Effector memory CD8-positive, alpha-beta T cell (primary cell): Measurements from ENCODE around the gene PATL1.
A peak's percentile ranks its signal among the peaks of the same experiment; 100 is the strongest.
"Not testable (repeated sequence)": the region's sequence is repeated elsewhere in the genome, so short reads cannot be mapped to it uniquely, and the experiment has no call there.

Source experiments
- ATAC-seq: fragments of 150-1000 bp; cut with Tn5 transposase; replicated peaks from 2 replicates; pipeline ENCODE4 v1.10.0; 2021; ENCODE audit warnings: mild to moderate bottlenecking, moderate library complexity
- DNase-seq, 3 experiments: peaks; one replicate each; pipeline ENCODE4 v3.0.0; 2021
- H3K27ac Mint-ChIP-seq, 2 donors: one replicate each; pipeline ENCODE4 v1.8.0; 2022; ENCODE audit warnings: mild to moderate bottlenecking in 2 of 2, mixed read lengths in 2 of 2, moderate library complexity in 2 of 2
- H3K27me3 Mint-ChIP-seq, 2 donors: one replicate each; pipeline ENCODE4 v1.8.0; 2022; ENCODE audit warnings: mixed read lengths in 2 of 2
- H3K36me3 Mint-ChIP-seq: one replicate; pipeline ENCODE4 v1.8.0; 2022; ENCODE audit warnings: mild to moderate bottlenecking, moderate library complexity, mixed read lengths; ENCODE audit not compliant: insufficient read depth
- H3K4me1 Mint-ChIP-seq, 2 donors: one replicate each; pipeline ENCODE4 v1.8.0; 2022; ENCODE audit warnings: low read depth in 2 of 2, mixed read lengths in 2 of 2
- H3K4me3 Mint-ChIP-seq, 2 donors: one replicate each; pipeline ENCODE4 v1.8.0; 2022; ENCODE audit warnings: mild to moderate bottlenecking in 2 of 2, mixed read lengths in 2 of 2, moderate library complexity in 2 of 2
- H3K9me3 Mint-ChIP-seq, 2 donors: one replicate each; pipeline ENCODE4 v1.8.0; 2022; ENCODE audit warnings: mixed read lengths in 2 of 2

PATL1 gene

DNA sequence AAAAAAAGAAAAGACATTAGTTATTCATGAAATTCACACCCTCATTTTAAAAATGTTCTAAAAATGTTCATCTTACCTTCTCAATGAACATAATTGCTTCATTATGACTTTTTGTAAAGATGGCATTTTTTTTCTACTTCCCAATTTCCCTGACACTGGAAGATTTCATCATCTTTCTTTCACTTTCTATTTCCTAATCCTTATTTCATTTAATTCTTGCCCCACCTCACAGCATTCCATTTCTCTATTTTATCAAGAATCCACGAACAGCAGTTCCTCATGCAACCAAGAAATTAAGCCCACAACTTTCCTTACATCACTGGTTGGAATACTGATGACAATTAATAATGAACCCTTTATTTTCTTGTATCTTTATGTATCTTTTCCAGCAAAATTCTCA, 1.9 kb downstream of the PATL1 start:
- peaks cover 19 to 38% of the 10 kb centered on the region in 2 donors for H3K4me1 Mint-ChIP-seq
- peaks cover 48% of the 10 kb centered on the region for H3K36me3 Mint-ChIP-seq
- H3K4me3 Mint-ChIP-seq = peak overlapping the region in 1 of 2 donors; percentile 11
- ATAC-seq (no peak), DNase-seq (no peak)
- no peaks in the 10 kb centered on the region for H3K9me3 Mint-ChIP-seq
- no peaks in the 10 kb centered on the region for H3K27me3 Mint-ChIP-seq
- H3K27ac Mint-ChIP-seq = no peak overlapping the region

DNA sequence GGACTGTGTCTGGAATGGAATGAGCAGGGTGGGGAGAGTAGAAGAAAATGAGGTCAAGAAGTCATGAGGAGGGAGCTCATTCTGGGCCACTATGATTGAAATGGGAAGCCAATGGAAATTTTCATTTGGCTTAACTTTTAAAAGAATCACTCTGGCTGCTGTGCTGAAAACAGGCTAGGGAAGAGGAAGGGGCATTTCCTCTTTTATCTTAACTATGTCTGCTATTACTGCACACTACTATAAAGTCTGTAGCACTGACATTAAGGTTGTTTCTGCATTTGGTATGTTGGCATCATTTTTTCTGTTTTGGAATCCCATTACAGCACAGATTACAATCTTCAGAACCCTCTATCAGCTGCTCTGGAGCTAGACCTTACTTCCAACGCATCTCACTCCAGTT, 8.2 kb downstream of the PATL1 start:
- H3K27me3 Mint-ChIP-seq = no peaks in the 10 kb centered on the region
- peak overlapping the region; percentile 11 to 49 for H3K27ac Mint-ChIP-seq
- no peaks in the 10 kb centered on the region for H3K9me3 Mint-ChIP-seq
- H3K36me3 Mint-ChIP-seq = peaks cover 50% of the 10 kb centered on the region
- H3K4me1 Mint-ChIP-seq = peaks cover 7 to 34% of the 10 kb centered on the region in 2 donors
- no peak overlapping the region for H3K4me3 Mint-ChIP-seq
- DNase-seq = no peak
- no peak for ATAC-seq

DNA sequence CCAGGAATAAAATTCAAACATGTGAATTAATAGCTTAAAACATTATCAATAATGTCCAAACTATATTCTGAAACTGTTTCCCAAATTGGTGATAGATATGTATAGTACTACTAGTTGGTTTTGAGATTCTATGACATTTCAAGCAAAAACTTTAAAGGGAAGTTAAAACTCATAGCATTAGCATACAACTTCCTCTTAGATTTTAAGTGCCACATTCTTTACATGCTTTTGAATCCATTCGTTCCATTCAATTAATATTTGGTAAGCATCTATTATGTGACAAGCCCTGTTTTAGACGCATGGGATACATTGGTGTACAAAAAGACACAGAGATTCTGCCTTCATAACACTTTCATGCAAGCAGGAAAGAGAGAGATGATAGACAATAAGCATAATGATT, 8.9 kb downstream of the PATL1 start:
- ATAC-seq (no peak), DNase-seq (no peak)
- peak overlapping the region; percentile 11 to 49 for H3K27ac Mint-ChIP-seq
- no peaks in the 10 kb centered on the region for H3K27me3 Mint-ChIP-seq
- H3K36me3 Mint-ChIP-seq = peaks cover 52% of the 10 kb centered on the region
- peaks cover 7 to 33% of the 10 kb centered on the region in 2 donors for H3K4me1 Mint-ChIP-seq
- H3K9me3 Mint-ChIP-seq = no peaks in the 10 kb centered on the region
- no peak overlapping the region for H3K4me3 Mint-ChIP-seq

DNA sequence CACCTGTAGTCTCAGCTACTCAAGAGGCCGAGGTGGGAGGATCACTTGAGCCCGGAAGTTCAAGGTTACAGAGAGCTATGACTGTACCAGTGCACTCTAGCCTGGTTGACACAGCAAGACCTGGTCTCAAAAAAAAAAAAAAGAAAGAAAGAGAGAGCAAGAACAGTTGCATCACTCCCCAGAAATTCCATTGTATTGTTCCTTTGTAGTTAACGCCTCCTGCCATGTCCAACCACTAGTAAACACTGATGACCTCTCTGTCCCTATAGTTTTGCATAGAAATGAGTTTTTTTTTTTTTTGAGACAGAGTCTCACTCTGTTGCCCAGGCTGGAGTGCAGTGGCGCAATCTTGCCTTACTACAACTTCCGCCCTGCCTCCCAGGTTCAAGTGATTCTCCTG, 10.8 kb downstream of the PATL1 start:
- H3K36me3 Mint-ChIP-seq = peaks cover 63% of the 10 kb centered on the region
- H3K4me1 Mint-ChIP-seq = peaks cover 4 to 24% of the 10 kb centered on the region in 2 donors
- no peaks in the 10 kb centered on the region for H3K9me3 Mint-ChIP-seq
- no peak for DNase-seq
- ATAC-seq = no peak
- no peaks in the 10 kb centered on the region for H3K27me3 Mint-ChIP-seq
- H3K27ac Mint-ChIP-seq = peak overlapping the region in 1 of 2 donors; percentile 74
- H3K4me3 Mint-ChIP-seq = no peak overlapping the region

DNA sequence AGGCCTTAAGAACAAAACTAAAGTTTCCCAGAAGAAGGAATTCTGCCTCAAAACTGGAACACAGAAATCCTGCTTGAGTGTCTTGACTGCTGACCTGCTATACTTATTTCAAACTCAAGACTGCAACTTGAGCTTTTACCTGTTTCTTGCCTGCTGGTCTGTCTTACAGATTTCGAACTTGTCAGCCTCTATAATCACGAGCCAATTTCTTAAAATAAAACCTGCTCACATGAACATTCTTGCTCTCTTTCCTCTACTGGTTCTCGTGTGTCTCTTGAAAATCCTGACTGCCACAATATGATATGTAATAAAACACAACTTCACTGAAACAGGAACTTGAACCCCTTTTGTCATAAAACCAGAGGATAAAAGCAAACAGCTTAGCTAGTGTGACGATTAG, 13.9 kb downstream of the PATL1 start:
- DNase-seq = no peak
- Mint-ChIP-seq H3K9me3 (no peaks in the 10 kb centered on the region), H3K4me3 (no peak overlapping the region), H3K4me1 (peaks cover 0 to 17% of the 10 kb centered on the region in 2 donors), H3K27ac (peak overlapping the region in 1 of 2 donors; percentile 77), H3K27me3 (no peaks in the 10 kb centered on the region), H3K36me3 (peaks cover 94% of the 10 kb centered on the region)
- ATAC-seq = no peak

DNA sequence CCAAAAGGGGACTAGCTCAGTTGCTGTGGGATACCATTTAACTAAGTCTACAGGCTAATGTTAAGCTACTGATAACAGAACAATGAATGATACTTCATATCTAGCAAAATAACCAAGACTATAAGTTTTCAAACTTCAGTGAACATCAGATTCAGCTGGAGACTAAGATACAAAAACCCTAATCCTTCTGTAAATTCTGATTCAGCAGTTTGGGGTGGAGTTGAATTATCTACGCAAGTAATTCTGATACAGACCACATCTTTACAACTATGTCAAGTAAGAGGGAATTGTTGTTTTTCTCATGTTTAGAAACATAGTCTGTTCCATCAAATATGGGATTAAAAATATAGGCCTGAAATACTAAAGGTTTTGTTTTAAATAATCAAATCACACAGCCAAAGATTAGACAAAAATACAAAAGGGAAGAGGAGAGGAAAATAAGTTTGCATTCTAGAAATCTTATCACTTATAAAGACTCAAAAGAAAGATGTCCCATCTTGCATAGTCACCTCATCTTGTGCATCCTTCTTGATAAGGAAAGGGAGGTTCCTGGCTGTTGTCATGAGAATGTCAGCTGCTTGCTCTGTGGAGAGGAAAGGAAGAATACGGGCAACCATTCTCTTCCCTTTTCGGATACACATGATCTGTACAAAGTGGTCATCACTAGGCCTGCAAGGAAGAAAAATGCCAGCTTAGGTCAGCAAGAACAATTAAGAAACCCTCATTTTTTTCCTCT, 21.4 kb downstream of the PATL1 start:
- Mint-ChIP-seq H3K27me3 (no peaks in the 10 kb centered on the region), H3K36me3 (peaks cover 98% of the 10 kb centered on the region), H3K4me1 (peaks cover 0 to 4% of the 10 kb centered on the region in 2 donors), H3K9me3 (no peaks in the 10 kb centered on the region), H3K4me3 (no peak overlapping the region), H3K27ac (peak overlapping the region; percentile 8 to 35)
- DNase-seq (no peak), ATAC-seq (no peak)

DNA sequence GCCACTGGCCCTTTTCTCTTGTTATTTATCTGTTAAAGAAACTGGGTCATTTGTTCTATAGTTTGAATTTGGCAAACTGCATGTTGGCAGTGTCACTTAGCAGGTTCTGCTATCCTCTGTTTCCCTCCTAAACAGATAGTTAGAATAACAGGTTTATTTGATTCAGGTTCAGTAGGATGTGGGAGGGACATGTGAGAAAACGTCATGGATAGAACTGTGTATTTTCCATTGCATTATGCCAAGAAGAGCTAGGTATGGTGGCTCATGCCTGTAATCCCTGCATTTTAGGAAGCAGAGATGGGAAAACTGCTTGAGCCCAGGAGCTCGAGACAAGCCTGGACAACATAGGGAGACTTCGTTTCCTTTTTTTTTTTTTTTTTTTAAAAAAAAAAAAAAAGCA, 24.3 kb downstream of the PATL1 start:
- H3K4me3 Mint-ChIP-seq = no peak overlapping the region
- H3K9me3 Mint-ChIP-seq = no peaks in the 10 kb centered on the region
- no peak for DNase-seq
- peaks cover 97% of the 10 kb centered on the region for H3K36me3 Mint-ChIP-seq
- H3K4me1 Mint-ChIP-seq = peaks cover 0 to 4% of the 10 kb centered on the region in 2 donors
- H3K27ac Mint-ChIP-seq = peak overlapping the region in 1 of 2 donors; percentile 85
- H3K27me3 Mint-ChIP-seq = no peaks in the 10 kb centered on the region
- no peak for ATAC-seq

DNA sequence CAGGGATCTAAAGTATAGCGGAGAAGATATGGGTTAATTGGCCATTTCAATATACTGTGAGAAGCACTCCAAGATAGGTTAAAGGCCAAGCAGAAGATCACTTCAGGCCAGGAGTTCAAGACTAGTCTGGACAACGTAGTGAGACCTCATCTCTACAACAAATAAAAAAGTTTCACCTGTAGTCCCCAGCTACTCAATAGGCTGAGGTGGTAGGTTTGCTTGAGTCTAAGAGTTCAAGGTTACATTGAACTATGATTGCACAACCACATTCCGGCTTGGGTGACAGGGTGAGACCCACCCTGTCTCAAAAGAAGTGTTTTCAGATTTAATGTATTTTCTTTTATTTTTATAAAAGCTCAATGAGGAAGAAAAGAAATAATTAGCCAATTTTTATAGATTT, 25.4 kb downstream of the PATL1 start:
- Mint-ChIP-seq H3K9me3 (no peaks in the 10 kb centered on the region), H3K4me1 (peaks cover 0 to 4% of the 10 kb centered on the region in 2 donors), H3K36me3 (peaks cover 97% of the 10 kb centered on the region), H3K27ac (no peak overlapping the region), H3K27me3 (no peaks in the 10 kb centered on the region), H3K4me3 (no peak overlapping the region)
- DNase-seq (no peak), ATAC-seq (no peak)

DNA sequence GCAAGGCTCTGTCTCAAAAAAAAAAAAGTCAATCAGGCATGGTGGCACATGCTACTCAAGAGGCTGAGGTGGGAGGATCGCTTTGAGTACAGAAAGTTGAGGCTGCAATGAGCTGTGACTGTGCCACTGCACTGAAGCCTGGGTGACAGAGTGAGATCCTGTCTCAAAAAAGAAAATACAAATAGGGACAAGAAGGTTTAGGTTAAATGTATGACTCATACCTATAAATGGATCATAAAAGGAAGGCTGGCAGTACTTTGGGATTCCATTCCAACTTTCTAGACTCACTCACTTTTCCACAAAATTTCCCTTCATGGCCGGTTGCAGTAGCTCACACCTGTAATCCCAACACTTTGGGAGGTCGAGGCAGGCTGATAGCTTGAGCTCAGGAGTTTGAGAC, 27.7 kb downstream of the PATL1 start:
- ATAC-seq (no peak), DNase-seq (no peak)
- Mint-ChIP-seq H3K27me3 (no peaks in the 10 kb centered on the region), H3K36me3 (peaks cover 95% of the 10 kb centered on the region), H3K4me3 (no peak overlapping the region), H3K4me1 (peaks cover 0 to 4% of the 10 kb centered on the region in 2 donors), H3K9me3 (no peaks in the 10 kb centered on the region), H3K27ac (no peak overlapping the region)

DNA sequence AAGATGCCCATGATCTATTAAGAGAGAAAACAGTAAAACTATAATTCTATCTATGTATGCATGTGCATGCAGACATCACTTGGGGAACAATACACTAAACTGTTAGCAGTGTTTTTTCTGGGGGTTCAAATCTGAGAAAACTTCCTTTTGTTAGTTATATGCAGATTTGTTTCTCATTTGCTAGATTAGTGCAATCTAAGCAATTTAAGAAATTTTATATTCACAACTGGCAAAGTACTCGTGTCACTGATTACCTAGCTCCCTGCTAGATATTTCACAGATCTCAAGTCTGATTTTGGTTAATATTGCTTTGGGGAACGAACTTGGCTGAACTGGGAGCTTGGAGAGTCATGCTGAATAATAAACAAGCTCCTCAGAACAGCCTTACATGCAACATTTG, 38.3 kb downstream of the PATL1 start:
- ATAC-seq (no peak), DNase-seq (no peak)
- H3K4me1 Mint-ChIP-seq = no peaks in the 10 kb centered on the region
- no peak overlapping the region for H3K27ac Mint-ChIP-seq
- no peaks in the 10 kb centered on the region for H3K27me3 Mint-ChIP-seq
- H3K9me3 Mint-ChIP-seq = no peaks in the 10 kb centered on the region
- H3K4me3 Mint-ChIP-seq = no peak overlapping the region
- peaks cover 20% of the 10 kb centered on the region for H3K36me3 Mint-ChIP-seq

DNA sequence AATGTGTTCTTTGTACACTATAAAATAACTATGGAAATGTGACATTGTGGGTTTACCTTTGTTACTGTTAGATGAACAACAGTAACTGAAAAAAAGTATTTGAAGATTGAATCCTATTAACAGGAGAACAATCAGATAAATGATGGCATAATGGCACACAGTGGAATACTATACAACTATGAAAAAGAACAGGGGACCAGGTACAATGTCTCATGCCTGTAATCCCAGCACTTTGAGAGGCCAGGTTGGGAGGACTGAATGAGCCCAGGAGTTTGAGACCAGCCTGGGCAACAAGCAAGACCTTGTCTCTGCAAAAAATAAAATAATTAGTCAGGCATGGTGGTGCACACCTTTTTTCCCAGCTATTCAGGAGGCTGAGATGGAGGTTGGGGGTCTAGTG, 38.8 kb downstream of the PATL1 start:
- H3K36me3 Mint-ChIP-seq = peaks cover 15% of the 10 kb centered on the region
- no peak overlapping the region for H3K27ac Mint-ChIP-seq
- no peak for DNase-seq
- H3K4me3 Mint-ChIP-seq = no peak overlapping the region
- H3K27me3 Mint-ChIP-seq = no peaks in the 10 kb centered on the region
- H3K9me3 Mint-ChIP-seq = no peaks in the 10 kb centered on the region
- H3K4me1 Mint-ChIP-seq = no peaks in the 10 kb centered on the region
- ATAC-seq = no peak

DNA sequence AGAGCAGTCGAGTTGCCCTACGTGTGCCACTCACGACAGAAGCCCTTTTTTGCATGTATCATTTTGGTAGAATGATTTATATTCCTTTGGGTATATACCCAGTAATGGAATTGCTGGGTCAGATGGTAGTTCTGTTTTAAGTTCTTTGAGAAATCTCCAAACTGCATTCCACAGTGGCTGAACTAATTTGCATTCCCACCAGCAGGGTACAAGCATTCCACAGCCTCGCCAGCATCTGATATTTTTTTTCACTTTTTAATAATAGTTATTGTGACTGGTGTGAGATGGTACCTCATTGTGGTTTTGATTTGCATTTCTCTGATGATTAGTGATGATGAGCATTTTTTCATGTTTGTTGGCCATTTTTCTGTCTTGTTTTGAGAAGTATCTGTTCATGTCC, 41.9 kb downstream of the PATL1 start:
- not testable (repeated sequence) for DNase-seq, H3K27me3 Mint-ChIP-seq, H3K27ac Mint-ChIP-seq, H3K9me3 Mint-ChIP-seq, ATAC-seq, H3K4me1 Mint-ChIP-seq, H3K4me3 Mint-ChIP-seq
- peaks cover 13% of the 10 kb centered on the region for H3K36me3 Mint-ChIP-seq

DNA sequence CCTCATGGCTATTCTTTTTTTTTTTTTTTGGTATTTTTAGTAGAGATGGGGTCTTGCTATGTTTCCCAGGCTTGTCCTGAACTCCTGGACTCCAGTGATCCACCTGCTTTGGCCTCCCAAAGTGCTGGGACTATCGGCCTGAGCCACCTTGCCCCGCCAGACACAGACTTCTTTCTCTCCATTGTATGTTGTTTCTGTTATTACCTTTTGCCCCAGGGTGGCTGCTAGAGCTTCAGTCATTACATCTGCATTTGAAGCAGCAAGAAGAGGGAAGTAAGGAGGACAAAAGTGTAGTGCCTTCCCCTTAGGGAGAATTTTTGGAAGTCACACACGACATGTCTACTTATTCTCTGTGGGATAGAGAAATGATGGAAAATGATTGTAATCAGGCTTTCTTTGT, 43.1 kb downstream of the PATL1 start:
- no peak for DNase-seq
- Mint-ChIP-seq H3K27ac (no peak overlapping the region), H3K9me3 (no peaks in the 10 kb centered on the region), H3K27me3 (no peaks in the 10 kb centered on the region), H3K4me3 (no peak overlapping the region), H3K36me3 (peaks cover under 1% of the 10 kb centered on the region), H3K4me1 (no peaks in the 10 kb centered on the region)
- no peak for ATAC-seq

DNA sequence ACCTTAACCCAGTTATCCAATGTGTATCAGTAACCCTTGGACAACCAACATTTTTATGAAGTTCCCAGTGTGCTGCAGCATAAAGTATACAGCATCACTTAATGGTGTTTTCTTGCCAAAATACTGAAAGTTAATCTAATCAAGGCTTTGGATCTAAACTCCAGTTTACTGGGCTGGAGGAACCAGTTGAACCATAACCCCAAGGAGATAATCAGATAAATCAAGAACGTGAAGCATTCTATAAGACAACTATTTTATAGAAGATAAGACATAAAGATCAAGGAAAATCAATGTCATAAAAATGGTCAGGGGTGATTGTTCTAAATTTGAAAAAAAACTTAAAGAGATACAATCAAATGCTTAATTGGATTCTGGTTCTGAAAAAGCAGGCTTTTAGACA, 51.0 kb downstream of the PATL1 start:
- H3K4me1 Mint-ChIP-seq = peaks cover 15 to 26% of the 10 kb centered on the region in 2 donors
- ATAC-seq = no peak

More for the DNA sequence above, 51.0 kb downstream of the PATL1 start:
- Mint-ChIP-seq H3K9me3 (no peaks in the 10 kb centered on the region), H3K27ac (no peak overlapping the region), H3K4me3 (no peak overlapping the region), H3K36me3 (peaks cover 18% of the 10 kb centered on the region), H3K27me3 (no peaks in the 10 kb centered on the region)
- DNase-seq = no peak
